Neural progenitor cell (in vitro differentiated cells): ENCODE data around the gene PERM1. TPM values are rescaled to one million over a fixed set of nuclear protein-coding genes. Genes with fewer than 3 reads are reported as not detected.

Experiments used
- DNase-seq: peaks from one replicate; pipeline ENCODE4 v3.0.0-alpha.2; 2016; ENCODE audit warnings: low spot score
- H2AFZ ChIP-seq: fragments of 200-600 bp; sonication (generic); replicated peaks from 2 replicates; pipeline ENCODE4 v1.6.1; 2016; ENCODE audit warnings: antibody characterized with exemption
- H3F3A ChIP-seq: fragments of 200-600 bp; sonication (generic); 2 replicates; pipeline ENCODE4 v1.6.1; 2016; ENCODE audit warnings: antibody characterized with exemption, low read depth
- H3K27ac ChIP-seq: fragments of 200-600 bp; sonication (generic); 2 replicates; pipeline ENCODE4 v1.5.1; 2016; ENCODE audit warnings: mild to moderate bottlenecking
- H3K27me3 ChIP-seq: fragments of 200-600 bp; sonication (generic); 2 replicates; pipeline ENCODE4 v1.6.1; 2016; ENCODE audit warnings: mild to moderate bottlenecking, moderate library complexity
- H3K36me3 ChIP-seq: fragments of 200-600 bp; sonication (generic); 2 replicates; pipeline ENCODE4 v1.5.1; 2016
- H3K4me1 ChIP-seq: fragments of 200-600 bp; sonication (generic); 2 replicates; pipeline ENCODE4 v1.6.1; 2016; ENCODE audit warnings: mixed run types
- H3K4me2 ChIP-seq: fragments of 200-600 bp; sonication (generic); 2 replicates; pipeline ENCODE4 v1.6.1; 2016
- H3K4me3 ChIP-seq: fragments of 200-600 bp; sonication (generic); 2 replicates; pipeline ENCODE4 v1.5.1; 2016
- H3K79me2 ChIP-seq: fragments of 200-600 bp; sonication (generic); 2 replicates; pipeline ENCODE4 v1.6.1; 2016; ENCODE audit warnings: low read depth
- H3K9ac ChIP-seq: fragments of 200-600 bp; sonication (generic); 2 replicates; pipeline ENCODE4 v1.6.1; 2016
- H3K9me3 ChIP-seq: fragments of 200-600 bp; sonication (generic); 2 replicates; pipeline ENCODE4 v1.5.1; 2016; ENCODE audit warnings: low read depth
- H4K20me1 ChIP-seq: fragments of 200-600 bp; sonication (generic); 2 replicates; pipeline ENCODE4 v1.6.1; 2016; ENCODE audit warnings: low read depth
- H3K27ac Mint-ChIP-seq: 3 replicates; pipeline ENCODE4 v1.8.0; 2021; ENCODE audit warnings: mixed read lengths
- H3K27me3 Mint-ChIP-seq: 2 replicates; pipeline ENCODE4 v1.8.0; 2022; ENCODE audit warnings: low read depth, mild to moderate bottlenecking, inconsistent platforms, moderate library complexity, mixed read lengths; ENCODE audit not compliant: insufficient read depth
- H3K36me3 Mint-ChIP-seq: 3 replicates; pipeline ENCODE4 v1.8.0; 2021; ENCODE audit warnings: mixed read lengths
- H3K4me1 Mint-ChIP-seq: 3 replicates; pipeline ENCODE4 v1.8.0; 2021; ENCODE audit warnings: mixed read lengths
- H3K4me3 Mint-ChIP-seq: 3 replicates; pipeline ENCODE4 v1.8.0; 2021; ENCODE audit warnings: mild to moderate bottlenecking, moderate library complexity, mixed read lengths
- H3K9me3 Mint-ChIP-seq: 3 replicates; pipeline ENCODE4 v1.8.0; 2020; ENCODE audit warnings: mixed read lengths
- EZH2 ChIP-seq: fragments of 200-600 bp; sonication (generic); IDR thresholded peaks from 2 replicates; pipeline ENCODE4 v1.6.1; 2017; ENCODE audit warnings: antibody characterized with exemption, mild to moderate bottlenecking, moderate library complexity
- EZH2phosphoT487 ChIP-seq: fragments of 200-600 bp; sonication (generic); IDR thresholded peaks from 2 replicates; pipeline ENCODE4 v1.6.1; 2017; ENCODE audit warnings: antibody characterized with exemption
- total RNA-seq: library from RNA; depleted of rRNA; stranded (reverse); fragments of >200 nt; gene quantifications from 2 replicates; pipeline ENCODE4 v1.2.3, GENCODE V29; 2015; ENCODE audit warnings: low replicate concordance
- TF ChIP-seq, protein P1 (sequence below): fragments of 200-600 bp; sonication (generic); IDR thresholded peaks from 2 replicates; pipeline ENCODE4 v1.5.1; 2017; ENCODE audit warnings: antibody characterized with exemption, mild to moderate bottlenecking

Gene PERM1
- total RNA-seq, 1 donor from 2014 or later: not detected

DNA sequence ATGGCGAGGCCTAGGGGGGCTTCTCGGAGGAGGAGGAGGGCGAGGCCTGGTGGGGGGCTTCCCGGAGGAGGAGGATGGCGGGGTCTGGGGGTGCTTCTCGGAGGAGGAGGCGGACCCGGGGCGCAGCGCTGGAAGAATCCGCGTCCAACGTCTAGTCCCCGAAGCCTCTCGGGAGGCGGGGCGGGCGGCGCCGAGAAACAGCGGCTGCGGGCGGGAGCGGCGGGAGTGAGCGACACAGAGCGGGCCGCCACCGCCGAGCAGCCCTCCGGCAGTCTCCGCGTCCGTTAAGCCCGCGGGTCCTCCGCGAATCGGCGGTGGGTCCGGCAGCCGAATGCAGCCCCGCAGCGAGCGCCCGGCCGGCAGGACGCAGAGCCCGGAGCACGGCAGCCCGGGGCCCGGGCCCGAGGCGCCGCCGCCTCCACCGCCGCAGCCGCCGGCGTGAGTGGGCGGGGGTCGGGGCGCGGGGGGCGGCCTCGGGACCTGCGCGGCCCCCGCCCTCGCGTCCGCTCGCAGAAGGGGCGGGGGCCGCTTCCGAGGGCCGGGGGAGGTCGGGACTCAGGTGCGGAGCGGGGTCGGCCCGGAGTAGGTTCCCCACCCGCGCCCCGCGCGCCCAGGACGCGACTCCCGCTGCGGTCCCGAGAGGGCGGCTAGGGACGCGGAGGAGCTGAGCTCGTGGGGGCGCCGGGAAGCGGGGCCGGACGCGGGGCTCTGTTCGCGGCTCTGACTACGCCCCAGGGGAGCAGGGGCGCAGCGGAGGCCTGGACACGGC is 21.3 kb downstream of the PERM1 start, which contains the start of gene KLHL17:
KLHL17 (plus strand) TSS at position 222 of the 769 bp plus-strand sequence; CDS start at position 332, 110 bp downstream.
- Histone ChIP-seq H3K9me3 (no peaks in the 10 kb centered on the region), H3K4me1 (peaks cover 4% of the 10 kb centered on the region), H3K79me2 (peaks cover 22% of the 10 kb centered on the region), H3K27me3 (peaks cover 38% of the 10 kb centered on the region), H3K4me3 (peak within 1 kb of the TSS; percentile 87), H3K9ac (no peak within 1 kb of the TSS), H3K27ac (no peak within 1 kb of the TSS), H3K4me2 (peak within 1 kb of the TSS; percentile 92), H2AFZ (no peak within 1 kb of the TSS), H3F3A (no peaks in the 10 kb centered on the region), H3K36me3 (no peaks in the 10 kb centered on the region), H4K20me1 (peaks cover 36% of the 10 kb centered on the region)
- no peak within 1 kb of the TSS for H3K27ac Mint-ChIP-seq
- H3K4me1 Mint-ChIP-seq: peaks cover 8% of the 10 kb centered on the region
- H3K4me3 Mint-ChIP-seq: peak within 1 kb of the TSS; percentile 83
- TF ChIP-seq EZH2phosphoT487: no peak
- TF ChIP-seq, protein P1, sequence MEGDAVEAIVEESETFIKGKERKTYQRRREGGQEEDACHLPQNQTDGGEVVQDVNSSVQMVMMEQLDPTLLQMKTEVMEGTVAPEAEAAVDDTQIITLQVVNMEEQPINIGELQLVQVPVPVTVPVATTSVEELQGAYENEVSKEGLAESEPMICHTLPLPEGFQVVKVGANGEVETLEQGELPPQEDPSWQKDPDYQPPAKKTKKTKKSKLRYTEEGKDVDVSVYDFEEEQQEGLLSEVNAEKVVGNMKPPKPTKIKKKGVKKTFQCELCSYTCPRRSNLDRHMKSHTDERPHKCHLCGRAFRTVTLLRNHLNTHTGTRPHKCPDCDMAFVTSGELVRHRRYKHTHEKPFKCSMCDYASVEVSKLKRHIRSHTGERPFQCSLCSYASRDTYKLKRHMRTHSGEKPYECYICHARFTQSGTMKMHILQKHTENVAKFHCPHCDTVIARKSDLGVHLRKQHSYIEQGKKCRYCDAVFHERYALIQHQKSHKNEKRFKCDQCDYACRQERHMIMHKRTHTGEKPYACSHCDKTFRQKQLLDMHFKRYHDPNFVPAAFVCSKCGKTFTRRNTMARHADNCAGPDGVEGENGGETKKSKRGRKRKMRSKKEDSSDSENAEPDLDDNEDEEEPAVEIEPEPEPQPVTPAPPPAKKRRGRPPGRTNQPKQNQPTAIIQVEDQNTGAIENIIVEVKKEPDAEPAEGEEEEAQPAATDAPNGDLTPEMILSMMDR: no peak
- no peak for TF ChIP-seq EZH2
- H3K27me3 Mint-ChIP-seq: peaks cover 15% of the 10 kb centered on the region
- no peaks in the 10 kb centered on the region for H3K9me3 Mint-ChIP-seq
- peaks cover 8% of the 10 kb centered on the region for H3K36me3 Mint-ChIP-seq
- peak; percentile 87 for DNase-seq

DNA sequence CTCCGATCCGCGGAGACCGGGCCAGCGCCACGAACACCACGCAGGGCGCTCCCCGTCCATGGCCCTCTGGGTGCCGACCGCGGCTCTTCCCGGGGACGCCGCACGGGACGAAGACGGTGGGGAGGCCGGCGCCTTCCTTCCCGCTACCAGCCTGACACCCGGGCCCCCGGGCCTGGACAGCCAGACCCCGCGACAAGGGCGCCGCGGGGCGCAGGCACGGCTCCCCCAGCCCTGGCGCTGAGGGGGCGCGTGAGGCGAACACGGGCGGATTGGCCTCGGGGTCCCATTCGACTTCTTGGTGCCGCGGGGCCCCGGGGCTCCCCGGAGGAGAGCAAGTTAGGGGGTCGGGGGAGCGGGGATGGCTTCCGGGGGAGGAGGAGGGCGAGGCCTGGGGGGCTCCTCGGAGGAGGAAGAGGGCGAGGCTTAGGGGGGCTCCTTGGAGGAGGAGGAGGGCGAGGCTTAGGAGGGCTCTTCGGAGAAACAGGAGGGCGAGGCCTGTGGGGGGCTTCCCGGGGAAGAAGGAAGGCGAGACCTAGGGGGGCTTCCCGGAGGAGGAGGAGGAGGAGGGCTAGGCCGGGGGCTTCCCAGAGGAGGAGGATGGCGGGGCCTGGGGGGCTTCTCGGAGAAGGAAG is 22.0 kb downstream of the PERM1 start:
- H3K9me3 ChIP-seq: no peaks in the 10 kb centered on the region
- H3K4me1 ChIP-seq: peaks cover 4% of the 10 kb centered on the region
- no peaks in the 10 kb centered on the region for H3K36me3 ChIP-seq
- Mint-ChIP-seq H3K4me3 (peak overlapping the region; percentile 83), H3K4me1 (peaks cover 8% of the 10 kb centered on the region), H3K27me3 (peaks cover 10% of the 10 kb centered on the region), H3K36me3 (peaks cover 12% of the 10 kb centered on the region), H3K9me3 (no peaks in the 10 kb centered on the region), H3K27ac (no peak overlapping the region)
- H3K79me2 ChIP-seq: peaks cover 22% of the 10 kb centered on the region
- no peak overlapping the region for H2AFZ ChIP-seq
- DNase-seq: no peak
- no peak overlapping the region for H3K27ac ChIP-seq
- H4K20me1 ChIP-seq: peaks cover 29% of the 10 kb centered on the region
- H3F3A ChIP-seq: no peaks in the 10 kb centered on the region
- peak overlapping the region; percentile 92 for H3K4me2 ChIP-seq
- H3K4me3 ChIP-seq: peak overlapping the region; percentile 87
- TF ChIP-seq EZH2phosphoT487: peak; percentile 71
- peak; percentile 84 for TF ChIP-seq EZH2
- TF ChIP-seq, protein P1: no peak
- peaks cover 31% of the 10 kb centered on the region for H3K27me3 ChIP-seq
- H3K9ac ChIP-seq: no peak overlapping the region

DNA sequence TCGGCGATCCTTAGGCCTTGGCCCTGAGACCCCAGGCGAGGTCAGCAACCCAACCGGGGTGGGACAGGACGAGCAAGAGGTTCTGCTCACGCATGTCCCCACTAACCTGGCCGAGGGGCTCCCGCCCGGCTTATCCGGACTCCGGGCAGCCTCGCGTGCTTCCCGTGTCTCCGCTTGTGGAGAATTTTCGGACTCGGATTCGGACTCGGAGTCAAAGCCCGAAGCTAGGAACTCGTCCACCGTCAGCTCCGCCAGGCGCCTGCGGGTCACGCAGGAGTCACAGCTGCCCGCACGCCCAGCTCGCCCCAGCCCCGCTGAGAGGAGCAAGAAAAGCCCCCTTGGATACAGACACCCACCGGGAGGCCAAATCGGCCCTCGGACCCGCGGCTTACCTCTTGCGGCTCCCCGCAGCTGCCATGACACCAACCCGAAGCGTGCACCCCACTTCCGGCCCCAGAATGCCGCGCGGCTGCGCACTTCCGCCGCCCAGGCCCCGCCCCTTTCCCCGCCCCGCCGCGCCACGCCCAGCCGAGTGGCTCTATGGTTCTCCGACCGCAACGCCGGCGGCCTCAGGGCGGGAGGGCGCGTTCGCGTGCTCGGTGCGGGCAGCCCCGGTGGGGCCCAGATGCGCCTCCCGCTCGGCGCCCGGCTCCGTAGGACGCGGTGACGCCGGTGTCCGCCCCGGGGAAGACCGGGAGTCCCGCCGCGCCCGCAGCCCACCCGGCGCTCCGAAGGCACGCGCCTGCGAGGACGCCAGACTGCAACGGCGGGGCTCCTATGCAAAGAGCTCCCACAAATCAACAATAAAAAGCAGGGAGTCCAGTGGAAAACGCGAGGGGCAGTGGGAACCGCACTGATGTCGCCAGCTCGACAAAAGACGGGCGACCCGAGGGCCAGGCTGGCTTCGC is 22.8 kb downstream of the PERM1 start, which contains the start of gene NOC2L:
NOC2L (minus strand) TSS at position 434 of the 908 bp plus-strand sequence; CDS start at position 418, 16 bp downstream.
- H3K27me3 ChIP-seq: peaks cover 30% of the 10 kb centered on the region
- no peaks in the 10 kb centered on the region for H3K9me3 ChIP-seq
- no peak for TF ChIP-seq EZH2phosphoT487
- TF ChIP-seq EZH2: no peak
- TF ChIP-seq, protein P1: no peak
- no peaks in the 10 kb centered on the region for H3K36me3 ChIP-seq
- no peaks in the 10 kb centered on the region for H3K9me3 Mint-ChIP-seq
- H3K4me1 ChIP-seq: peaks cover 4% of the 10 kb centered on the region
- no peak within 1 kb of the TSS for H3K27ac ChIP-seq
- H3F3A ChIP-seq: no peaks in the 10 kb centered on the region
- H3K9ac ChIP-seq: peak within 1 kb of the TSS; percentile 90
- peaks cover 8% of the 10 kb centered on the region for H3K4me1 Mint-ChIP-seq
- H3K4me3 Mint-ChIP-seq: peak within 1 kb of the TSS; percentile 94
- peak within 1 kb of the TSS; percentile 87 for H3K4me3 ChIP-seq
- no peak within 1 kb of the TSS for H2AFZ ChIP-seq
- peaks cover 12% of the 10 kb centered on the region for H3K36me3 Mint-ChIP-seq
- H3K4me2 ChIP-seq: peak within 1 kb of the TSS; percentile 97
- peak within 1 kb of the TSS; percentile 57 for H3K27ac Mint-ChIP-seq
- peaks cover 28% of the 10 kb centered on the region for H4K20me1 ChIP-seq
- peak; percentile 94 for DNase-seq
- H3K27me3 Mint-ChIP-seq: peaks cover 9% of the 10 kb centered on the region
- peaks cover 22% of the 10 kb centered on the region for H3K79me2 ChIP-seq
